Karpas-422 (cell line): ENCODE results near the gene DNAH2. TPM values are rescaled to one million over a fixed set of nuclear protein-coding genes. Genes with fewer than 3 reads are reported as not detected.

ENCODE experiments used
- DNase-seq: peaks from one replicate; pipeline ENCODE4 v3.0.0-alpha.2; 2015
- H2AFZ ChIP-seq: fragments of 200-600 bp; sonication (generic); 2 replicates; pipeline ENCODE4 v1.6.1; 2014; ENCODE audit warnings: antibody characterized with exemption, low read length, mixed read lengths
- H3K27ac ChIP-seq: fragments of 200-600 bp; sonication (generic); 2 replicates; pipeline ENCODE4 v1.5.1; 2014; ENCODE audit warnings: mild to moderate bottlenecking, low read length, moderate library complexity
- H3K27me3 ChIP-seq: fragments of 200-600 bp; sonication (generic); 2 replicates; pipeline ENCODE4 v1.6.1; 2014; ENCODE audit warnings: low read length, mixed read lengths
- H3K36me3 ChIP-seq: fragments of 200-600 bp; sonication (generic); 2 replicates; pipeline ENCODE4 v1.6.1; 2014; ENCODE audit warnings: low read length, mixed read lengths; ENCODE audit not compliant: insufficient read depth
- H3K4me1 ChIP-seq: fragments of 200-600 bp; sonication (generic); 2 replicates; pipeline ENCODE4 v1.6.1; 2014; ENCODE audit warnings: mild to moderate bottlenecking, low read length, mixed read lengths
- H3K4me2 ChIP-seq: fragments of 200-600 bp; sonication (generic); 2 replicates; pipeline ENCODE4 v1.6.1; 2014; ENCODE audit warnings: low read length, low read depth, mild to moderate bottlenecking; ENCODE audit not compliant: poor library complexity, severe bottlenecking
- H3K4me3 ChIP-seq: fragments of 200-600 bp; sonication (generic); 2 replicates; pipeline ENCODE4 v1.5.1; 2014; ENCODE audit warnings: mild to moderate bottlenecking, antibody characterized with exemption, low read length, mixed read lengths
- H3K79me2 ChIP-seq: fragments of 200-600 bp; sonication (generic); 2 replicates; pipeline ENCODE4 v1.6.1; 2014; ENCODE audit warnings: mild to moderate bottlenecking, low read length, mixed read lengths
- H3K9ac ChIP-seq: fragments of 200-600 bp; sonication (generic); 2 replicates; pipeline ENCODE4 v1.6.0; 2014; ENCODE audit warnings: low read length
- H3K9me2 ChIP-seq: fragments of 200-600 bp; sonication (generic), shearing (Covaris generic); replicated peaks from 2 replicates; pipeline ENCODE4 v1.6.0; 2014; ENCODE audit warnings: mild to moderate bottlenecking, low read length, moderate library complexity; ENCODE audit not compliant: insufficient read depth
- H3K9me3 ChIP-seq: fragments of 300-700, 200-600 bp; sonication (generic); 2 replicates; pipeline ENCODE4 v1.6.1; 2014; ENCODE audit warnings: low read length, mixed read lengths
- H4K20me1 ChIP-seq: fragments of 200-600 bp; sonication (generic); 2 replicates; pipeline ENCODE4 v1.6.1; 2014; ENCODE audit warnings: mild to moderate bottlenecking, antibody characterized with exemption, low read length, low read depth; ENCODE audit not compliant: insufficient read depth
- total RNA-seq: library from RNA; depleted of rRNA; stranded (reverse); fragments of >200 nt; shearing (Covaris generic); gene quantifications from 2 replicates; pipeline ENCODE4 v1.2.3, GENCODE V29; 2014; ENCODE audit warnings: low replicate concordance

DNAH2 gene
- total RNA-seq, 1 experiment from 2014 or later: not detected

DNA sequence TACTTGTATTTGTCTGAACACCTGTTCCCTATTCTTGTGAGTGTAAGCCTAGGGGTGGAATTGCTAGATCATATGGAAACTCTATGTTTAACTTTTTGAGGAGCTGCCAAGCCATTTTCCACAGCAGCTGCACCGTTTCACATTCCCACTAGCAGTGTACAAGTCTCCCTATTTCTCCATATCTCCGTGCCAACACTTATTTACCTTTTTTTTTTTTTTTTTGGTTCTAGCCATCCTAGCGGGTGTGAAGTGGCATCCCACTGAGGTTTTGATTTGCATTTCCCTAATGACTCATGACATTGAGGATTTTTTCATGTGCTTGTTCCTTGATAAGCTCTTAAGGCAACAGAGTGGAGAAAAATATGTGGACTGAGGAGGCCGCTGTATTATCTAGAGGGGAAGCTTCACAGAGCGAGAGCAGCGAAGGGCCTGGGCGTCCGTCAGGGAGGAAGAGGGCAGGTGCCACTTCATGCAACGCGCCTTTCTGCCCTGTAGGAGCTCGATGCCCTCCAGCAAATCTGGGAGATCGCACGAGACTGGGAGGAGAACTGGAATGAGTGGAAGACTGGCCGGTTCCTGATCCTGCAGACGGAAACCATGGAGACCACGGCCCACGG is 50.0 kb downstream of the DNAH2 start:
- H3K27me3 ChIP-seq: no peaks in the 10 kb centered on the region
- H3K9me3 ChIP-seq: no peaks in the 10 kb centered on the region
- no peak overlapping the region for H3K4me3 ChIP-seq
- no peak overlapping the region for H2AFZ ChIP-seq
- no peak overlapping the region for H3K27ac ChIP-seq
- H3K4me2 ChIP-seq: no peak overlapping the region
- H3K9me2 ChIP-seq: no peaks in the 10 kb centered on the region
- H3K9ac ChIP-seq: no peak overlapping the region
- H3K4me1 ChIP-seq: peaks cover 9% of the 10 kb centered on the region
- no peaks in the 10 kb centered on the region; the same call in 1 of the 2 replicates for H4K20me1 ChIP-seq
- no peaks in the 10 kb centered on the region for H3K79me2 ChIP-seq
- H3K36me3 ChIP-seq: no peaks in the 10 kb centered on the region
- DNase-seq: no peak

DNA sequence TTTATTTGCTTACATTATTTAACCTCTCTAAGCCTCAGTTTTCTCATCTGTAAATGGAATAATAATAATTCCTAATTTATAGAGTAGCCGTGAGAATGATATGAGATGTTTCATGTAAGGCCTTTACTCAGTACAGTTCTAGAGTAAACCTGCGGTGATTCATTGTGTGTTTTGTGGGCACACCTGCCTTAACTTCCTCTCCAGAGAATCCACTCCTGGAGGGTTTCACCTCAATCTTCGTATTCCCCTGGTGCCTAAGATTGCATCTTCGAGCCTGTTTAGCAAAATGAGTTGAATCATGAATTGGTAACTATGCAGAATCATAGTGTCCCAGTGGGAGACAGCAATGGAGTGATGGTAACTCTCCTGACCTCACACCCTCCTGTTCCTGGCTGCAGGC is 52.3 kb downstream of the DNAH2 start:
- Histone ChIP-seq H3K79me2 (no peaks in the 10 kb centered on the region), H3K27me3 (no peaks in the 10 kb centered on the region), H3K9ac (no peak overlapping the region), H3K9me2 (no peaks in the 10 kb centered on the region), H3K36me3 (no peaks in the 10 kb centered on the region), H3K27ac (no peak overlapping the region), H3K4me2 (no peak overlapping the region), H3K9me3 (no peaks in the 10 kb centered on the region), H3K4me3 (no peak overlapping the region), H3K4me1 (peaks cover 9% of the 10 kb centered on the region), H2AFZ (no peak overlapping the region), H4K20me1 (no peaks in the 10 kb centered on the region; the same call in 1 of the 2 replicates)
- DNase-seq: peak; percentile 50

DNA sequence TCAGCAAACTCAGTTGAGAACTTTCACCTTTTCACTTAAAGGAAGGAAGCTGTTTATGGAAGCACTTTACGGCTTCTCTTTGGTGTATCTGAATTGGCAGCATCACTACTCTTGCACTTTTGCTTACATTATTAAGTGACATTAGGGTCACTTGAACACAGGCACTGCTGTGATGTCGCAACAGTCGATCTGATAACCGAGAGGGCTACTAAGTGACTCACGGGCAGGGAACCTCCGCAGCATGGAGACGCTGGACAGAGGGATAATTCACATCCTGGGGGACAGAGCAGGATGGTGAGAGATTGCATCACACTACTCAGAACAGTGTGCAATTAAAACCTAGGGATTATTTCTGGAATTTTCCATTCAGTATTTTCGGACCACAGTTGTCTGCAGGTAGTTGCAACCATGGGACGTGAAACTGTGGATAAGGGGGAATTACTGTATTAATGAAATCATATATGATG is 56.5 kb downstream of the DNAH2 start:
- Histone ChIP-seq H3K9ac (no peak overlapping the region), H4K20me1 (no peaks in the 10 kb centered on the region), H3K4me1 (peaks cover 9% of the 10 kb centered on the region), H3K9me3 (no peaks in the 10 kb centered on the region), H3K79me2 (no peaks in the 10 kb centered on the region), H3K27ac (no peak overlapping the region), H3K9me2 (no peaks in the 10 kb centered on the region), H3K27me3 (no peaks in the 10 kb centered on the region), H3K36me3 (no peaks in the 10 kb centered on the region), H3K4me2 (no peak overlapping the region), H3K4me3 (no peak overlapping the region), H2AFZ (no peak overlapping the region)
- DNase-seq: no peak

DNA sequence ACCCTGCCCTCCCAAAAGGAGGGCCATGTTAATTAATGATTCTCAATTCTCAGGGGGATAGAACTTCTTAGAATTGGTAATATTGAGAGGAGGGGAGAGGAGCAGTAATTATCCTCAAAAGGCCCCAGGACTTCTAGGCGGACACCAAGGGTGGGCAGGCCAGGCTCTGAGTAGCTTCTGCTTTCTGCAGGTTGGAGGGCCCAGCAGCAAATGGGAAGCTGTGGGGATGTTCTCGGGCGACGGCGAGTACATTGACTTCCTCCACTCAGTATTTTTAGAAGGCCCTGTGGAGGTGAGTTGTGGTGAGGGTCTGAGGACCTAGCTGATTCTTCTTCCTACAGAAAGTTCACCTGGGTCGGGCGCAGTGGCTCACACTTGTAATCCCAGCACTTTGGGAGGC is 57.5 kb downstream of the DNAH2 start:
- H3K9ac ChIP-seq: no peak overlapping the region
- H4K20me1 ChIP-seq: no peaks in the 10 kb centered on the region
- H3K27ac ChIP-seq: no peak overlapping the region
- H3K4me1 ChIP-seq: peaks cover 4% of the 10 kb centered on the region
- no peaks in the 10 kb centered on the region for H3K9me3 ChIP-seq
- no peak overlapping the region for H3K4me2 ChIP-seq
- H3K27me3 ChIP-seq: no peaks in the 10 kb centered on the region
- DNase-seq: no peak
- H3K36me3 ChIP-seq: no peaks in the 10 kb centered on the region
- no peaks in the 10 kb centered on the region for H3K79me2 ChIP-seq
- H3K4me3 ChIP-seq: no peak overlapping the region
- no peak overlapping the region for H2AFZ ChIP-seq
- H3K9me2 ChIP-seq: no peaks in the 10 kb centered on the region

DNA sequence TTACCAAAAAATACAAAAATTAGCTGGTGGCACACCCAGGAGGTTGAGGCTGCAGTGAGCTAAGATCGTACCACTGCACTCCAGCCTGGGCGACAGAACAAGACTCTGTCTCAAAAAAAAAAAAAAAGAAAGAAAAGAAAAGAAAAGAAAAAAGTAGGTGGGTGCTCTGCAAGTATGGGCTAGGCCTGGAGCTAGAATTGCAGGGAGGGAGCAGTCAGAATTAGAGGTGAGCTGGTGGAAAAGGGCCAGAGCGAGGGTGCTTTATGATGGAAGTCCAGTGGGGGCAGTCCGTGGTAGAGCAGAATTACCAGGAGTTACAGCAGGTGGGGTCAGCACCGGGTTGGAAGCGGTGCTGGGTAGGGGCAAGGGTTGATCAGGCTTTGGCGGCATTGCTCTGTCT is 59.5 kb downstream of the DNAH2 start:
- H2AFZ ChIP-seq: no peak overlapping the region
- H4K20me1 ChIP-seq: no peaks in the 10 kb centered on the region; the same call in 1 of the 2 replicates
- H3K9me3 ChIP-seq: no peaks in the 10 kb centered on the region
- no peaks in the 10 kb centered on the region for H3K27me3 ChIP-seq
- no peak for DNase-seq
- no peak overlapping the region for H3K27ac ChIP-seq
- H3K4me2 ChIP-seq: no peak overlapping the region
- no peaks in the 10 kb centered on the region for H3K9me2 ChIP-seq
- H3K4me1 ChIP-seq: peaks cover 10% of the 10 kb centered on the region
- no peak overlapping the region for H3K9ac ChIP-seq
- no peaks in the 10 kb centered on the region for H3K36me3 ChIP-seq
- H3K79me2 ChIP-seq: no peaks in the 10 kb centered on the region
- H3K4me3 ChIP-seq: no peak overlapping the region

DNA sequence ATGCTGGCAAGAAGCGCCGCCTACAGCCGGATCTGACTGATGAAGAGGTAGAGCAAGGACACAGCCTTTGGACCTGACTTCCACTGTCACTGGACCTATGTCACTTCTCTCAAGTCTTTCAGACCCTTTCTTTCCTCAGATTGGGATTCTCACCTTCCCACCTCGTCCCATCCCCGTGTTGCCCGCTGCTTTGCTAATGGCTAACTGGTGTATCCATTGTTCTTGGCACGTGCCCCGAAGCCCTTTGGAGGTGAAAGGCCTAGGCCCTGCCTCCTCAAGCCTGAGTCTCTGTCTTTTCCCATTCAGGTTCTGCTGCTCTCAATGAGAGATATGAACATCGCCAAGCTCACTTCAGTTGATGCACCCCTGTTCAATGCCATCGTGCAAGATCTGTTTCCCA is 63.2 kb downstream of the DNAH2 start:
- H3K9me2 ChIP-seq: no peaks in the 10 kb centered on the region
- DNase-seq: no peak
- H3K4me2 ChIP-seq: no peak overlapping the region
- H4K20me1 ChIP-seq: no peaks in the 10 kb centered on the region; the same call in 1 of the 2 replicates
- no peak overlapping the region for H3K4me3 ChIP-seq
- H3K27me3 ChIP-seq: no peaks in the 10 kb centered on the region
- peaks cover 23% of the 10 kb centered on the region for H3K4me1 ChIP-seq
- H3K36me3 ChIP-seq: no peaks in the 10 kb centered on the region
- H3K9me3 ChIP-seq: no peaks in the 10 kb centered on the region
- no peaks in the 10 kb centered on the region for H3K79me2 ChIP-seq
- no peak overlapping the region for H3K9ac ChIP-seq
- no peak overlapping the region for H2AFZ ChIP-seq
- H3K27ac ChIP-seq: no peak overlapping the region

DNA sequence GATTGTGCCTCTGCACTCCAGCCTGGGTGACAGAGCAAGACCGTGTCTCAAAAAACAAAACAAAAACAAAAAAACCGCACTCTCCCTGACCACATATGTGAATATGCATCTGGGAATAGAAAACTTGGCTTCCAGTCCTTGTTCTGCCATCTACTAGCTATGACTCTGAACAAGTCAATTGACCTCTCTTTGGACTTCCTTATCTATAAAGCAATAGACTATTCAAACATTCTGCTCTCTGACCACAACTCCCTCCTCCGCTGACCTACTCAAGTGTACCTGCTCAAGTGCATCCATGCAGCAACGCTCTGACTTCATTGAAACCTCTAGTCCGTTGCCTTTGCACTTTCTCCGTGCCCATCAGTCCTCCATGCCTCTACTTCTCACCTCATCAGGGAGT is 63.9 kb downstream of the DNAH2 start:
- H4K20me1 ChIP-seq: no peaks in the 10 kb centered on the region; the same call in 1 of the 2 replicates
- H3K36me3 ChIP-seq: no peaks in the 10 kb centered on the region
- H3K79me2 ChIP-seq: no peaks in the 10 kb centered on the region
- no peak overlapping the region for H3K9ac ChIP-seq
- peaks cover 28% of the 10 kb centered on the region for H3K4me1 ChIP-seq
- H2AFZ ChIP-seq: no peak overlapping the region
- H3K9me3 ChIP-seq: no peaks in the 10 kb centered on the region
- H3K4me2 ChIP-seq: no peak overlapping the region
- H3K27me3 ChIP-seq: no peaks in the 10 kb centered on the region
- DNase-seq: peak; percentile 55
- H3K9me2 ChIP-seq: no peaks in the 10 kb centered on the region
- H3K4me3 ChIP-seq: no peak overlapping the region
- no peak overlapping the region for H3K27ac ChIP-seq

DNA sequence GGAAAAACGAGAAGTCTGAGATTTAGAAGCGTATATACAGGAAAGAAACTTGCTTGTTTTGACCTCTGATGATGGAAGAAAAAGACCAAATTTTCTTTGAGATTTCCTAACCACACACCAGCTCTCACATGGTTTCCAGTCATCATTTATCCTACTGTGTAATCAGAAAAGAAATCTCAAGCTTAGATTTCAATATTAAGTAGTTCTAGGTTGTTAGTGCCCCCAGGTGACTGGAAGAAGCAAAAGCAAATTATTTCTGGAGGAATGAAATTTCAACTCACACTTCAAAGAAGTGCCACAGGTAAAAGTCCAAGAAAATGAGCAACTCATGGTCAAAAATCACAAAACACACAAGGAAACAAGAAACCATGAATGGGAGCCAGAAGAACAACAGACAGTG is 64.7 kb downstream of the DNAH2 start:
- no peak overlapping the region for H2AFZ ChIP-seq
- H3K4me2 ChIP-seq: no peak overlapping the region
- no peak overlapping the region for H3K27ac ChIP-seq
- H3K36me3 ChIP-seq: no peaks in the 10 kb centered on the region
- H3K9ac ChIP-seq: no peak overlapping the region
- H3K79me2 ChIP-seq: no peaks in the 10 kb centered on the region
- H3K4me1 ChIP-seq: peaks cover 28% of the 10 kb centered on the region
- no peaks in the 10 kb centered on the region for H3K27me3 ChIP-seq
- no peaks in the 10 kb centered on the region for H3K9me2 ChIP-seq
- H4K20me1 ChIP-seq: no peaks in the 10 kb centered on the region; the same call in 1 of the 2 replicates
- H3K4me3 ChIP-seq: no peak overlapping the region
- peak; percentile 51 for DNase-seq
- H3K9me3 ChIP-seq: no peaks in the 10 kb centered on the region
